SW 1271 (cell line): Measurements from ENCODE around the gene SCN4B.

ENCODE experiments used
- DNase-seq, 2 experiments: peaks; one replicate each; lab custom pipeline; 2025; lab: John Stamatoyannopoulos, UW

Gene SCN4B

DNA sequence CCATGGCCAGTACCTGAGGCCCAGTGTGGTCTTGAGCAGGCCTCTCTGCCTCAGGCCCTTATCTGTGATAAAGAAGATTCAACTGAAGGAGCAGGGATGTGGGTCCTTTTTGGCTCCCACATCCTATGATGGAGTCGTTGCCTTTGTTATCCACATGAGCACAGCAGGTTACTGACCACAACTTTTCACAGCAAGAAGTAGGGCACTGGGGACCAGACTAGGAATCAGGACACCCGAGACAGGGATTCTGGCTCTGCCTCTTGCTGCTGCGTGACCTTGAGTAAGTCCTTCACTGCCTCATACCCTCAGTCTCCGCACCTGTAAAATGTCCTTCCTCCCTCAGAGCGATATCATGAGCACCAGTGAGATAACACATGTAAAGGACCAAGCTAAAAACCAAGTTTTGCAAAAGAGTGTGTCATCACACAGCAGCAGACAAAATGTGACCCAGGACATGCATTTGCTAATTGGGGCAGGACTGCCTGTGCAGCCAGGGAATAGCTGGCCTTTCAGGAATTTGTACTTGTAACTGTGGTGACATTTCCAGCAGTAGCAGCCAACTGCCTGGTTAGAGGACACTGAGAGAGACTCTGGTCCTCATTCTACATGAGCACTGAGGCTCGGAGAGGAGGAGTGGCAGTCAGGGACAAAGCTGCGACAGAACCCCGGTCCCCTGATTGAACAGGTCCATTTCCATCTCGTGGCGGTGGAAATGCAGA is 52.6 kb downstream of the SCN4B start:
- DNase-seq, result no peak

DNA sequence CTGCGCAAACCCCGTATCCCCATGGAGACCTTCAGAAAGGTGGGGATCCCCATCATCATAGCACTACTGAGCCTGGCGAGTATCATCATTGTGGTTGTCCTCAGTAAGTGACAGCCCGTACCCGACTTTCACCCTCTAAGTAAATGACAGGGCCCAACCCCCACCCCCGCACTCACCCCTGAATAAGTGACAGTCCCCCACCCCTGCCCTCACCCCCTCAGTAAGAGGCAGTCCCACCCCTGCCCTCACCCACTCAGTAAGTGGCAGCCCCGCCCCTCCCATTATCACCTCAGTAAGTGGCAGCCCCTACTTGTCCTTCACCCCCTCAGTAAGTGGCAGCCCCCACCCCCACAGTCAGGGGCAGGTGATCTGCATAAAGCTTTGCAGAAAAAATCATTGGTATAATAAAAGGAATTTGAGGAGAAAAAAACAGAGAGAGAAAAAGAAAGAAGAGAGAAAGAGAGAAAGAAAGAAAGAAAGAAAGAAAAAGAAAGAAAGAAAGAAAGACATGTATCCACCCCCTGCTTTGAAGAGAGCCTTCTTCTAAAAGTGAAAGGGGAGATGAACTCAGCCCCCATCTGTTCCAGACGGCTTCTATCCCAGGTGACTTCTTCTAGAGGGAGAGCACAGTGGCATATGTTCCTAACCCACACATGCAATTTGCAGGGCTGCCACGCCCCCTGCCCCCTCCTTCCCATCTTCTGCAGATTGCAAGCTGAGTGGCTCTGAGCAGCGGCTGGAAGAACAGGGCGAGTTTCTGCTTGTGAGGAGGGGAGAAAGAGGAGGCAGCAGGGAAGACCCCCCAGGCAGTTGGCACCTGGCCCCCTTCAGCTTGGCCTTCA is 53.4 kb downstream of the SCN4B start:
- DNase-seq, result no peak

DNA sequence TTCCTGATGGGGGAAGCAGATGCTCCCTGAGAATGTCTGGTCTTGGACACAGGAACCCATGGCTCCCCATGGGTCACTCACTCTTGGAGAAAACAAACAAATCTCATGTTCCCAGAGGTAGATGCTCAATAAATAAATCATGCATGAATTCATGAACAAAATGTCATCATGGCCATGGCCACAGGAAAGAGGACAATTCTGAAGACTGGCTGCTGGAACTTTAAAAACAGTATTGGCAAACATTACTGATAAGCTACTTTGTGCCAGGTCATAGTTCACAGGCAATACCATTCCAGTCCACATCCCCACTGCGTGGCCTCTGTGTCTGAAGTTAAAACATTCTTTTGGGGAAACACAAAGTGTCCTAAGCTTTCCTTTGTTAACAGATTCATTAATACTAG is 56.7 kb downstream of the SCN4B start:
- DNase-seq, result no peak

DNA sequence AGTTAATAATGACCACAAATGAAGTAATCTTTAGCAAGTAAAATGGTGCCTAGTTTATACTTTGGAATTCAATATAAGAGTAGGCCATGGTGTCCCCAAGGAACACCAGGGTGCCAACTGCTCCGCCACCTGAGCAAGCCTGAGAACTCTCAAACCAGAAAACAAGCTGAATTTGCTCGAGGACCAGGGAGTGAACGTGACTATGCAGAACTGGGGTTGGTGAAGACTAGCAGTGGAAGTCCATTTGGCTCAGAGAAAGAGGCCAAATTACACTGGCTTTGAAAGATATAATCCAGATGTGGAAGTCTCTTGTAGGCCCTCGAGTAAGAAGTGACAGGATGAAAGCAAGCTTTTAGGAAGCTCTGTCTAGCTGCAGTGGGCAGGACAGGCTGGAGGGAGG is 57.1 kb downstream of the SCN4B start:
- DNase-seq, result no peak

DNA sequence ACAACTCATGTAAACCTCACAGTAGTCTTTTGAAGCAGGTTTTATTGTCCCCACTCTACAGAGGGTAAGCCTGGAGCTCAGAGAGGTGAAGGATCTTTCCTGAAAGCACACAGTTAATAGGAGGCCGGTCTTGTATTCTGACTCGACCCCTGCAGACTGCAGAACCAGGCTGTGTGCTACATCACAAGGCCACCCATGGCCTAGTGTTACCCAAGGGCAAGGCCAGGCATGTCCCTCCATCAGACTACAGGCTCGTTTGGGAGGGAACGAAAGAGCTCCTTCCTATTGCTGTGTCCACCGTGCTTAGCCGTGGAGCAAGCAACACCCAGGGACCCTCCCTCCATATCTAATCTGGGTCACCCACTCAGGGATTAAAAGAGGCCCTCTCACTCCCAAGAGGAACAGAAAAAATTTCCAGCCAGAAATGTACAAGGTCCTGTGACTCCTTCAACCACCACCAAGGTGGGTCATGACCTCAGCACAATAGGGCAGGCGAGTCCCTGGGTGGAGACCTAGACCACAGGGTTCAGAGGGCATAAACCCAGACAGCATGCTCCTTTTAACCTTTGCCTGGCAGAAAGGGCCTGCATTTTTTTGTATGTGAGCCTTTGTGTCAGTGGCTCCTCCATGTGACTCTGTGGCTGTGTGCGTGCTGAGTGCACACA is 59.6 kb downstream of the SCN4B start:
- no peak for DNase-seq

DNA sequence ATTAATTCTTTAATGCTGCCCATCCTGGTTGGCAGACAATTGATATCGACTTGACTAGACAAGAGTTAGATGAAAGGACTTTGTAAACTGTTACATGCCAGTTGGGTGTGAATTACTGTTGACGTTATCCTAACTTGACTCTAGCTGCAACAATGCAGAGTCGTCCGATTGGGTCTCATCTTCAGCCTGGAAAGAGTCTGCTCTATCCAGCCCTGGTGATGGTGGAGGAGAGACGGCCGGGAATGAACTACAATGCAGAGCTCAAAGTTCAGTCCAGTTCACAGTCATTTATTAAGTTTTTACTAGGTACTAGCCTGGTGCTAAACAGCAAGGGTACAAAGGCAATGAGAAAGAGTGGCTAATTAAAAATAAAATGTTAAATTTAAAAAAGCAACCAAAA is 60.9 kb downstream of the SCN4B start:
- no peak for DNase-seq

DNA sequence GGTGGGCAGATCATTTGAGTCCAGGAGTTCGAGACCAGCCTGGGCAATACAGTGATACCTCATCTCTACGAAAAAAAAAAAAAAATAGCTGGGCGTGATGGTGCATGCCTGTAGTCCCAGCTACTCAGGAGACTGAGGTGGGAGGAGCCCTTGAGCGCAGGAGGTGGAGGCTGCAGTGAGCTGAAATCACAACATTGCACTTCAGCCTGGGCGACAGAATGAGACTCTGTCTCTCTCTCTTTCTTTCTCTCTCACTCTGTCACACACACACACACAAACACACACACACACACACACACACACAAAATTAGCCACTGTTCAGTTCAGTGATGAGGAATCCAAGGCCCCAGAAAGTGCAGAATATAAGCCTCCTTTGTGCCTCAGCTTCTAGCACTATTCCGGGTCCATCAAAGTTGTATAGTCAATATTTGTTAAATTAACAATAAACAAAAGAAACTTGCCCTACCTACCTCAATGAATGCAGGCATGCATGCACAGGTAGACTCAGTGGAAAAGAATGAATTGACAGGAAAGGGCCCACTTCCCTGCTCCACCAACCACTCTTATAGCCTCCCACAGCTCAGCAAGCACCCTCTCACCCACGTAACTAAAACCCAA is 62.0 kb downstream of the SCN4B start:
- DNase-seq, result no peak

DNA sequence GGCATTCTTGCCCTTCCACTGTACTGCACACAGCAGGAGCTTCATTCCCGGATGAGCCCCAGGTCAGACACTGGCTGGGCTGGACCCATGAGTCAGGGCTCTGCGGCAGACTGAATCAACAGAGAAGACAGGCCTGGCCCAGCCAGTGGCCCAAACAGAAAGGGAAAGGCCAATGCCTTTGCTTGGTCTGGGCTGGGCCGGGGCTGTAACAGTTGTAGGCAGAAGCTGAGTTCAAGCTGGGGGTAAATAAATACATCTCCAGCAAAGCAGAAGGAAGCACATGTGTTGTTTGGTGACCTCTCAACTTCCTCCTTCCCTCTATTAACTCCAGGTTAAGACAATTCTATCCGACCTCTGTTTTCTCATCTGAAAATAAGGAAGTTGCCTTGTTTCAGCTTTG is 64.1 kb downstream of the SCN4B start:
- no peak for DNase-seq

DNA sequence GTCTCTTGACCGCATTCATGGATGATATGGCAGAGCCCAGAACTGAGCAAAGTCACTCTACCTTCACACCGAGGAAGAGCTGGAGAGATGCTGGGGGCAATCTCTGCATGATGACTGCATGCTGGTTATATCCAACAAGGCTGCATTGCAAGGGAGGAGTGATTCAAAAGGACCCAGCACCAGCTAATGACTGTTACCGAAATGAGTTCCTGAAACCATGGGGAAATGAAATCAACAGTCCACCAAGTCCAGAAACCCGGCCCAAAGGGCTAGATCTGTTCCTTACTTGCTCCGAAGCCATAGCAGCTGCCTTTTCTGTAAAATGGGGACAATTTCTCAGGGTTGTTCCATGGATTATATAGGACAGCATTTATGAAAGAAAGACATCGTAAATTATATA is 64.7 kb downstream of the SCN4B start:
- DNase-seq, result no peak

DNA sequence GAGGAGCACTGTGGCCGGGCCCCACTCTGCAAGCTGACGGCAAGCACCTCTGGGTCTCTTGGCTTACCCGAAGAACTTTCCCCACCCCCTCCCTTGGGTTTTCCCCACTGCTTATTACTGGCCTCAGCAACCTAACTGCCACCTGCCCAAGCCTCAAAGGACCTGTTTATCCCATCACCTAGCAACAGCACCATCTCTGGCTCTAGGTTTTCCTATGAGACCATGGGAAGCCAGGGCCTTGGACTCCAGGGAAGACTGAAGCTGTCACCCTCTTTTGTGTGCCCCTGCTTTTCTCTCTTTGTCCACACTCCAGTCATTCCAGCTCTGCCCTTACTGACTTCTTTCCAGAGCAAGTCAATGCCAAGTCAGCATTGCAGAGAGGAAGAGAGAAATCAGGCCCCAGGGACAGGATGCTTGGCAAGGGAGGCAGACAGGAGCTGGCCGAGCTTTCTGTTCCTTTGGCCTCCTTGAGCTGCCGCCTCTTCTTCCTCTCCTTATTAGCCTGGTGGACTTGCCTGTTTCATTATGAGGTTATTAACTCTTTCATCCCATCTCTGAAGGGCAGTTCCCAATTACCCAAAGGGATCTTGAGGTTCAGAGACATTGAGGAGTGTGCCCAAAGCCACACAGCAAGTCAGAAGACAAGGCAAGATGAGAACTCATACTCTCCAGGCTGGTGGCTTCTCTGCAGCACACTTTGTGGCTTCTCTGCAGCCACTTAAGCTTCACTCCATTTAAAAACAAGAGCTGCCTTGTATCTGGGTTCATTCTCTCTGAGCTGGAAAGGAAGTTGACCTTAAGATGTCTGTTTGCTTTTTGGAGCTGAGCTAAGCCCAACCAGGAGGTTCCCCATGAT is 65.5 kb downstream of the SCN4B start, which contains the start of gene SMIM35:
SMIM35 (minus strand) TSS at position 51 of the 856 bp plus-strand sequence. CDS start 206 bp downstream, outside the sequence.
- DNase-seq, result no peak

DNA sequence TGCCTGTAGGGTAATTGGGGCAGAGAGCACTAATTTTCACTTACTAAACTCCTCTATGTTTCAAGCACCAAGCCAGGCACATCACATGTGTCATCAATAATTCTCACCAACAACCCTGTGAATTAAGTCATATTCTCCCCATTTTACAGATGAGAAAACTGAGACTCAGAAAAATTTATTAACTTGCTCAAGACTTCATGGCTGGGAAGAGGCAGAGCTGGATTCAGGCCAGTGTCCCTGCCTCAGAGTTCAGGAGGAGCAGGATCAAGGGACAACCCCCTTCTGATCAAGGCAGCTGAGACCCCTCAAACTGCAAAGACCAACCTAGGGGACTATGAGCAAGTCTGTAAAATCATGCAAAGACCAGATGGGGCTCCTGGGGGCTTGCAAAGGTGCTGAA is 68.0 kb downstream of the SCN4B start:
- no peak for DNase-seq

DNA sequence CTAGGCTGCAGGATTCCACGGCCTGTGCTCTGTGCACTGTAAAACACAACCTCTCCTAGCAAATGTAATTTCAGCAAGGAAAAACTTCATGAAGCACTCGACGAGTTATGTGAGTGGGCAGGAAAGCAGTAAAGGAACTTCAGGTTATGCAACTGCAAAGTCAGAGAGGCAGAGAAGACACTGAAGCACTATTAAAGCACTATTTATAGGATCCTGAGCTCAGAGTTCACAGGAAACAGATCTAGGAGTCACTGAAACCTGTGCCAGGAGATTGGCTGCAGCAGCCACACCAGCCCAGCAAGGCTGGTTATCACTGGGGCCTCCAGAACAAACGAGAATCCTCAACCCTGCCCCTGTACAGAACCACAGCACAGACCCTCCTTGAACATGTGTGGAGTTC is 68.4 kb downstream of the SCN4B start:
- no peak for DNase-seq
